Neural progenitor cell (in vitro differentiated cells): Measurements from ENCODE around the gene TBATA.

Source experiments
- EZH2 ChIP-seq: fragments of 200-600 bp; sonication (generic); IDR thresholded peaks from 2 replicates; pipeline ENCODE4 v1.6.1; 2017; ENCODE audit warnings: antibody characterized with exemption, mild to moderate bottlenecking, moderate library complexity
- EZH2phosphoT487 ChIP-seq: fragments of 200-600 bp; sonication (generic); IDR thresholded peaks from 2 replicates; pipeline ENCODE4 v1.6.1; 2017; ENCODE audit warnings: antibody characterized with exemption
- TF ChIP-seq, protein P1 (sequence below): fragments of 200-600 bp; sonication (generic); IDR thresholded peaks from 2 replicates; pipeline ENCODE4 v1.5.1; 2017; ENCODE audit warnings: antibody characterized with exemption, mild to moderate bottlenecking

DNA sequence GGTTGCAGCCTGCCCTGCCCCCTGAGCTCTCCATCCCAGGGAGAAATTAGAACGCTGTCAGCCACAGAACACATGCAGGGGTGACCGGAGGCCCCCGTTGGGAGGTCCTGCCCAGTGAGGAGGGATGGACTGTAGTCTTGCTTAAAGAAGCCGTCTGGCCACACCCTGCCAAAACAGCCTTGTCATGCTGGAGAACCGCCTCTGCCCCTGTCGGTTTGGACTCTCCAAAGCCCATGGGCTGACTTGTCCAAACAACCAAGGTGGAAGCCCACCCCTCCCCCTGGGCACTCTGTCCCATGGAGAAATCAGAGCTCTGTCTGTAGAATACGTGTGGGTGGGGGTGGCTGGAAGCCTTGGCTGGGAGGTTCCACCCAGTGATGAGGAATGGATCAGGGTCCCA, 12.7 kb upstream of the TBATA start:
- TF ChIP-seq, protein P1, sequence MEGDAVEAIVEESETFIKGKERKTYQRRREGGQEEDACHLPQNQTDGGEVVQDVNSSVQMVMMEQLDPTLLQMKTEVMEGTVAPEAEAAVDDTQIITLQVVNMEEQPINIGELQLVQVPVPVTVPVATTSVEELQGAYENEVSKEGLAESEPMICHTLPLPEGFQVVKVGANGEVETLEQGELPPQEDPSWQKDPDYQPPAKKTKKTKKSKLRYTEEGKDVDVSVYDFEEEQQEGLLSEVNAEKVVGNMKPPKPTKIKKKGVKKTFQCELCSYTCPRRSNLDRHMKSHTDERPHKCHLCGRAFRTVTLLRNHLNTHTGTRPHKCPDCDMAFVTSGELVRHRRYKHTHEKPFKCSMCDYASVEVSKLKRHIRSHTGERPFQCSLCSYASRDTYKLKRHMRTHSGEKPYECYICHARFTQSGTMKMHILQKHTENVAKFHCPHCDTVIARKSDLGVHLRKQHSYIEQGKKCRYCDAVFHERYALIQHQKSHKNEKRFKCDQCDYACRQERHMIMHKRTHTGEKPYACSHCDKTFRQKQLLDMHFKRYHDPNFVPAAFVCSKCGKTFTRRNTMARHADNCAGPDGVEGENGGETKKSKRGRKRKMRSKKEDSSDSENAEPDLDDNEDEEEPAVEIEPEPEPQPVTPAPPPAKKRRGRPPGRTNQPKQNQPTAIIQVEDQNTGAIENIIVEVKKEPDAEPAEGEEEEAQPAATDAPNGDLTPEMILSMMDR, result no peak
- TF ChIP-seq EZH2, result no peak
- no peak for TF ChIP-seq EZH2phosphoT487
